NCI-H1105 treated with DMSO at 0.1 percent for 48 hours (cell line): Measurements from ENCODE around the gene IP6K3.

Experiments used
- DNase-seq: peaks from one replicate; lab custom pipeline; 2025; lab: John Stamatoyannopoulos, UW

IP6K3 gene

DNA sequence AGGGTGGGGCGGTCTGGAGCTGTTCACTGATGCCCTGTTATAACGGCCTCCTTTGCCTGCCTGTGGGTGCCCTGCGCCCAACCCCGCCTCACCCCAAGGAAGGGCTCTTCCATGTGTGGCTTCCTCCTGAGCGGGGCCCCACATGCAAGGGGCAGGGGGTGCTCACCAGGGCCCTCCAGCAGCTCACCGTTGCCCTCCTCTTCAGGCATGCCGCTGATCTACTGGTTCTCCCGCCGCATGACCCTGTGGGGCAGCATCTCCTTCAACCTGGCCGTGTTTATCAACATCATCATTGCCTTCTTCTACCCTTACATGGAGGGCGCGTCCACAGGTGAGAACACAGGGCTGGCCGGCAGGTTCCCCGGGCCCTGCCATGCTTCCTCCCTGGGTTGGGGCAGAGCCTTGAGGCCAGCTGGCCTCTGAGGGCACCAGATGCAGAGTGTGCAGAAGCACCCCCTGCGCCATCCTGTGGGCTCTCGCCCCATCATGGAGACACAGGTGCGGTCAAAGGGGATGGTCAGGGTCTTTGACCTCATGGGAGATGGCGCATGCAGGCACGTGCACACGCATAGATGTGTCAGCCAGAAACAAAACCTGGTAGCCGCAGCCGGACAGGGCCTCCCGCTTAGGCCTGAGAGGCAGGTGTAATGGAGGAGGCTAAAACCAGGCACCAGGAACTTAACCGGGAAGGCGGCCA lies 58.1 kb downstream of the IP6K3 start:
- no peak for DNase-seq

DNA sequence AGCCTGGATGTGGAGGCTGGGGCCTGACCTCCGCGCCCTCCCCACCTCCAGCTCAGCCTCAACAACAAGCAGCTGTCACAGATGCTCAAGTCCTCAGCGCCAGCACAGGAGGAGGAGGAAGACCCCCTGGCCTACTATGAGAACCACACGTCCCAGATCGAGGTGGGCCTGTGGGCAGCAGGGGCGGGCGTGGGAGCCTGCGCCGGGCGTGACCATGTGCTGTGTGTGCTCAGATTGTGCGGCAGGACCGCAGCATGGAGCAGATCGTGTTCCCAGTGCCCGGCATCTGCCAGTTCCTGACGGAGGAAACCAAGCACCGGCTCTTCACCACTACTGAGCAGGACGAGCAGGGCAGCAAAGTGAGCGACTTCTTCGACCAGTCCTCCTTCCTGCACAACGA lies 58.7 kb downstream of the IP6K3 start:
- no peak for DNase-seq

DNA sequence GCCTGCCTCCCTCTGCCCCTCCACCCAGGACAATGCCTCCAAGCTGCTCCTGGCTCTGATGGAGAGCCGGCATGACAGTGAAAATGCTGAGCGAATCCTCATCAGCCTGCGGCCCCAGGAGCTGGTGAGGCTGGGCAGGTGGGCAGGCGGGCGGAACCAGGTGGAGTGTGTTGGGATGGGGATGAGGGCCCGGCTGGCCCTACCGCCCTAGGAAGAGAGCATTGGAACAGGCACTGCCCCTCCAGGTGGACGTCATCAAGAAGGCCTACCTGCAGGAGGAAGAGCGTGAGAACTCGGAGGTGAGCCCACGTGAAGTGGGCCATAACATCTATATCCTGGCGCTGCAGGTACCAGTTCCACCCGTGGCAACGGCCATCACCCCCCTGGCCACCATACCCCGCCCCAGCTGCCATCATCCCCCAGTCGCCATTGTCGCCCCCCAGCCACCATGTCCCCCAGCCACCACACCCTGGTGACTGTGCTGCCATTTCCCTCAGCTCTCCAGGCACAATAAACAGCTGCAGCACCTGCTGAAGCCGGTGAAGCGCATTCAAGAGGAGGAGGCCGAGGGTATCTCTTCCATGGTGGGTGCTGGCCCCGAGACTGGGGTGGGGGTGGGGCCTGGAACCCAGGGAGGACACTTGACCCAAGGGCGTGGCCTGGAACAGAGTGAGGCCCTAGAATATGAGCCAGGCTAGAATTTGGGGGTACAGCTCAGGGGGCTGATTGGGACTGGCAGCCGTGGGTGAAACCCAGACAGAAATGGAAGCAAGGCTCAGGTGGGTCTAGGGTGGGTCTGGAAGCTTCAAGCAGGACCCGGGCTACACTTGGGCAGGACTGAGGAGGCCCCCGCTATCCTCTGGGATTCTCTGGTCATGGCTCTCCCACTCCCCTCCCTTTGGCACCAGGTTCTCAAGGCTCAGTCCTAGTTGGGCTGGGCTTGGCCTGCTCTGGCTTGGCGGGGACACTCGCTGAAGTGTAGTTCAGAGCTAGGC lies 59.4 kb downstream of the IP6K3 start:
- no peak for DNase-seq

DNA sequence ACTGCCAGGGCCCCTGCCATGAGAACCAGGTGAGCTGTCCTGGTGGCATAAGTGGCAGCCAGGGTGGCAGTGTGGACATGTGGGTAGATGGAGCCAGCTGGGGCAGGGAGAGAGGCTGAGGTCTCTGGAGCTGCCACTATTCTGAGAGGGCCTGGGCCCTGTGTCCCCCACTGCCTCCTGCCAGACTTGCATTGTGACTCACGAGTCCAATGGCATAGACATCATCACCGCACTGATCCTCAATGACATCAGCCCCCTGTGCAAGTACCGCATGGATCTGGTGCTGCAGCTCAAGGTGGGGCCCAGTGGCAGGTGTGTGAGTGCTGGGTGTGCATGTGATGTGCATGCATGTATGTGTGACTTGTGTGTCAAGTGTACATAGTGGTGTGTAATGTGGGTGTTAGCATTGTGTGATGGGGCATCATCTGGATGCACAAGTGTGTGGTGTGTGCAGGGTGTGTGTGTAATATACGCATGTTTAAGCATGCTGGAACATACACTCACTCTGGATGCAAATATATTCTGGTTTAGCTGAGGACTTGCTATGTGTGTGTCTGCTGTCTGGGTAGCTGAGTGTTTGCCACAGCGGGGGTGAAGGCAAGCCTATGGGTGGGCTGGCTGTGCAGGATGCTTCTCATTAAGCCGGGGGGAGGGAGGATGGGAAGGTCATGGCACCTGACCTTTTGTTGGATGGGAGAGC lies 60.3 kb downstream of the IP6K3 start:
- DNase-seq: no peak

DNA sequence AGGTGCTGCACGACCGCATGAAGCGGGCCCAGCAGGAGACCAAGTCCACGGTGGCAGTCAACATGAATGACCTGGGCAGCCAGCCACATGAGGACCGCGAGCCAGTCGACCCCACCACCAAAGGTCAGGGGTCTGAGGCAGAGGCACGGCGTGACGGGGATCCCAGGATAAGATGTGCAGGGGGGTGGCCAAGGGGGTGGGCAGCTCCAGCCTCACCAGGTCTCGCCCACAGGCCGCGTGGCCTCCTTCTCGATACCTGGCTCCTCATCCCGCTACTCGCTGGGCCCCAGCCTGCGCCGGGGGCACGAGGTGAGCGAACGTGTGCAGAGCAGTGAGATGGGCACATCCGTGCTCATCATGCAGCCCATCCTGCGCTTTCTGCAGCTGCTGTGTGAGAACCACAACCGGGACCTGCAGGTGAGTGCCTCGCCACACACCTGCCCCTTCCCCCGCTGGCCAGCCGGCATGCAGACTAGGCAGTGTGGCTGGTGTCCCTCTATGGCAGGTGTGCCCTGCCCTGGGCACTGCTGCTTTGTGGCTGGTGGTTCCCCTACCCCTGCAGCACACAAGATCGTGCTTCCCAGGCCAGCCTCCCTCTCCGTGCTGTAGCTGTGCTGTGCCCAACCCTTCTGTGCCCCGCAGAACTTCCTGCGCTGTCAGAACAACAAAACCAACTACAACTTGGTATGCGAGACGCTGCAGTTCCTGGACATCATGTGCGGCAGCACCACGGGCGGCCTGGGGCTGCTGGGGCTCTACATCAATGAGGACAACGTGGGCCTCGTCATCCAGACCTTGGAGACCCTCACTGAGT lies 61.1 kb downstream of the IP6K3 start:
- DNase-seq: no peak

DNA sequence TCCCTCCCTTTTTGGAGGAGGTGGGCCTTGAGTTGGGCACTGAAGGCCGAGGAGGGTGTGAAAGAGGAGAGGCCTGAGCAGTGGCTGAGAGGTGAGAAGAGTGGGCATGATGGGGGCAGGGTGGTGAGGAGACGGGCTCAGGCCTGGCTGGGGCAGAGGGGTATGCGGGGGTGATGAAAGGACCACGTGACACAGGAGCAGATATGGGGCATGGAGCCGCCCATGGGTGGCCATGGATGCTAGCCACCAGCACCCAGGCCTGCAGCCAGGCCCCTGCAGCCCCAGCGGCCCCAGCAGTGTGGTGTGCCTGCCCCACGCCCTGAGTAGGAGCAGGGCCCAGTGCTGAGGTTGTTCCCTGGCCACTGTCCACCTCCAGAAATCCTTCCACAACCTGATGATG lies 61.7 kb downstream of the IP6K3 start:
- DNase-seq: no peak

DNA sequence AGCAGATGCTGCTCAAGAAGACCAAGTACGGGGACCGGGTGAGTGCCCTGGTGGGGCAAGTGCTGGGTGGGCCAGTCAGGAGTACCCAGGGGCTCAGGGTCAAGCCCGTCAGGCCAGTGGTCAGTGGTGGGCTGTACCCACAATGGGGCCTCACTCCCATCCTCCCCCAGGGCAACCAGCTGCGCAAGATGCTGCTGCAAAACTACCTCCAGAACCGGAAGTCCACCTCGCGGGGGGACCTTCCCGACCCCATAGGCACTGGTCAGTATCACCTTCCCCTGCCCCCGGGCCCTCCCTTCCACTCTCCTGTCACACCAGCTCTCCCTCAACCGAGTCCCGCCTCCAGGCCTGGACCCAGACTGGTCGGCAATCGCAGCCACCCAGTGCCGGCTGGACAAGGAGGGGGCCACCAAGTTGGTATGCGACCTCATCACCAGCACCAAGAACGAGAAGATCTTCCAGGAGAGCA lies 62.2 kb downstream of the IP6K3 start:
- no peak for DNase-seq

DNA sequence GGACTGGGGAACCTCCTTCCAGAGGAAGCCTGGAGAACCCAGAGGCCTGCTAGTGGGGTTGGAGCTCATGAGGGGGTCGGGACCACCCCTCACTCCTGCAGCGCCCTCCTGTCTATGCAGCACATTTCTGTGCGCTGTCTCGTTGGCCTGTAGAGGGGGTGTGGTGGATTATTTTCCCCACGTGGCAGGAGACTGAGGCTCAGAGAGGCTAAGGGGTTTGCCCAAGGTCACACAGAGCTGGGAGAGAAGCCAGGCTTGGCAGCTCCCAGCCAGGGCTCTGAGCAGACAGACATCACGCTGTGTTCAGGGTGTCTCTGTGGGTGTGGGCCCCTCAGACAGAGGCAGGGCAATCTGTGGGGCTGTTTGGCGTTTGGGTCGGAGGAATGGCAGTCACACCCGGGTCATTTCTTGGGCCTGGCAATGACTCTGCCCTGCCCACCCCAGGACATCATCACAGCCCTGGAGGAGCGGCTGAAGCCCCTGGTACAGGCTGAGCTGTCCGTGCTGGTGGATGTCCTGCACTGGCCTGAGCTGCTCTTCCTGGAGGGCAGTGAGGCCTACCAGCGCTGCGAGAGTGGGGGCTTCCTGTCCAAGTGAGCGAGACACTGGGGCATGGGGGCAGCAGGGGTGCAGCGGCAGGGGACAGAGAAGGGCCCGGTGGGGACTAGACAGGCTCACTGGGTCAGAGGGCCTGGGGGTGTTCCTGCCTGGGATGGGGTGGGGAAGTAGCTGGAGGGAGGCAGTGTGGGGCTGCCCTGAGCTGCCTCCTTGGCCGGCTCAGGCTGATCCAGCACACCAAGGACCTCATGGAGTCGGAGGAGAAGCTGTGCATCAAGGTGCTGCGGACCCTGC lies 62.9 kb downstream of the IP6K3 start:
- DNase-seq: no peak

DNA sequence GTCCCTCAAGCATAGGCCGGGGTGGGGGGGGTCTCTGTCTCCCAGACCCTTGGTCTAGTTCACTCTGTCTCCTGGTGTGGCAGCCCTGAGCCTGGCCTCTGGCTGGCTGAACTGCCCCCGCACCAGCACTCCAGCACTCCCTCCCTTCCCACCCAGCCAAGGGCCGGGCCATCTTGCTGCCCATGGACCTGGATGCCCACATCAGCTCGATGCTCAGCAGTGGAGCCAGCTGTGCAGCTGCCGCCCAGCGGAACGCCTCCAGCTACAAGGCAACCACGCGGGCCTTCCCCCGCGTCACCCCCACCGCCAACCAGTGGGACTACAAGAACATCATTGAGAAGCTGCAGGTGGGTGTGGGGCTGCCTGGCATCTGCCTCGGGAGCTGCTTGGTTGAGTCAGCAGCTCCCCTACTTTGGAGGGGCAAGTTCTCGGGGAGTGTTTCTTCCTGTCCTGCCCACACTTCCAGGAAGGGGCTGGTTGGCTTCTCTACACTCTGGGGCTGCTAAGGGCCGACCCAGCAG lies 63.6 kb downstream of the IP6K3 start:
- DNase-seq: no peak

DNA sequence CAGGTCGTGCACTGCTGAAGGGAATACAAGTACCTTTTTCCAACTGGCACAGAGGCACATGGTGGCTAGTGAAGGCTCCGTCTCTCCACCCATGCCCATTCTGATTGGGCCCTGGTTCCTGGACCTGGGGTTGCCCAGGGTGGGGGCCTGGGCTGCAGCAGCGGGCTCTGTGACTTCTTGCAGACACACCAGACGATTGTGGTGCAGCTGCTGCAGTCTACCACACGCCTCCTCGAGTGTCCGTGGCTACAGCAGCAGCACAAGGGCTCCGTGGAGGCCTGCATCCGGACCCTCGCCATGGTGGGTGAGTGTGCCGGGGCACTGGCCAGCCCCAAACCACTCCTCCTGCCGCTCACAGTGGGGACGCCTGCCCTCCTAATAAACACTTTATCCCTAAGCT lies 64.4 kb downstream of the IP6K3 start:
- DNase-seq: no peak

DNA sequence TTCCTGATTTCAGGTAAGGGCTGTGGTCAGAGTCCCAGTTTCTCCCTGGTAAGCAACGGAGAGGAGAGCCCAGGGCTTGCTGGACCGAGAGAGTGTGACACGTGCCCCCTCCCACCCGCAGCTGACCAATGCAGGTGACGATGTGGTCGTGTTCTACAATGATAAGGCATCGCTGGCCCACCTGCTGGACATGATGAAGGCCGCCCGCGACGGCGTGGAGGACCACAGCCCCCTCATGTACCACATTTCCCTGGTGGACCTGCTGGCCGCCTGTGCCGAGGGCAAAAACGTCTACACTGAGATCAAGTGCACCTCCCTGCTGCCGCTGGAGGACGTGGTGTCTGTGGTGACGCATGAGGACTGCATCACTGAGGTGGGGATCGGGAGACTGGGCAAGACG lies 66.9 kb downstream of the IP6K3 start:
- no peak for DNase-seq

DNA sequence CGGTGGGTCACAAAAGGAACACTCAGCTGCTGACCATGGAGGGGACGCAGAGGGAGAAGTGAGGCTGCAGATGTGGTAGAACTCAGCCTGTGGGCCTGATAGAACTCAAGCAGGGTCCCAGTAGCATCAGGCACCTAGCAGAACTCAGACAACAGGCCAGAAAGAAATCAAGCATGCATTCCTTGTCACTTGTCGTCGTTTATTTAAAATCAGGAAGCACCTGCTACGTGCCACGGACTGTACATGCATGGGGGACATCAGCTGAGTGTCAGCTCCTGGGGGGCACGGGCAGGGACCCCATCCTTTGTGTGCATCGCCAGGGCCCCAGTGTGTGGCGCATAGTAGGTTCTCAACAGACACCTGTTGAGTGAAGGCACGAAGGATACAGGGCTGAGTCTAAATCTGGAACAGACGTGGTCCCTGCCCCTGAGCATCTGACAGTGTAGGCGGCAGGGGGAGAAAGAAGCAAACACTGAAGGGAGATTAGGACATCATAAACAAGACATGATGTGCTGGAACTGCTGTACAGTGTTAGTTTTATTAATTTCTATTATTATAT lies 67.7 kb downstream of the IP6K3 start:
- DNase-seq: no peak

DNA sequence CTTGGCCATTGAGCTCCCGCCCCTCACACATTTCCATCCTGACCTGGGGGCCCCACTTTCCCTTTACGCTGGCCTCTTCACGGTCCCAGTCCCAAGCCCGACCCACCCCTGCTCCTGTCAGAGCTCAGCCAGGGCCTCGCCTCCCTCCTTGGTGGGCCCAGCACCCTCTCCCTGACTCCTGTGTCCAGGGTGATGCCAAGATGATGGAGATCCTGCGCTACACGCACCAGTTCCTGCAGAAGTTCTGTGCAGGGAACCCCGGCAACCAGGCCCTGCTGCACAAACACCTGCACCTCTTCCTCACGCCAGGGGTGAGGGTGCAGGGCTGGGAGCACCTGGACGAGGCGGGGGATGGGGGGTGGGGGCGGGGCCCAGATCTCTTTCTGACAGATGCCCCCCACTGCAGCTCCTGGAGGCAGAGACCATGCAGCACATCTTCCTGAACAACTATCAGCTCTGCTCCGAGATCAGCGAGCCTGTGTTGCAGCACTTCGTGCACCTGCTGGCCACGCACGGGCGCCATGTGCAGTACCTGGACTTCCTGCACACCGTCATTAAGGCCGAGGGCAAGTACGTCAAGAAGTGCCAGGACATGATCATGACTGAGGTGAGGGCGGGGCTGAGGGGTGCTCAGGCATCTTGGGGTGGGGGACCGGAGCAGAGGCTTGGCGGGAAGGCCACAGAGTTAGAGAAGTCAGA lies 68.3 kb downstream of the IP6K3 start:
- DNase-seq: no peak

DNA sequence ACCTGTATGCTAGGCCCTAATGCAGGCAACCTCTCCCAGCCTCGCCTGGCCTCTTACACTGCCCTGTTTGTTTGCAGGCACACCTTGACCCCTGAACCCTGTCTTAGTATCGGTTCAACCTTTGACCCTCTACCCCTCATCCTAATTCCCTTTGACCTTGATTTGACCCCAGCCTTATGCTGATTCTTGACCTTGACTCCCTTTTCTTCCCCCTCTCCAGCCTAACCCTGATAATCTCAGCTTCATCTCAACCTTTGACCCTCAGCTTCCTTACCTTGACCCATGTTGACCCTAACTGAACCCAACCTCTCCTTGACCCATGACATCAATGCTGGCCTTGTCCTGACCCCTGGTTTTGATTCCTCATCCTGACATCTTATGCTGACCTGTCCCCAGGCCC lies 69.0 kb downstream of the IP6K3 start:
- DNase-seq: no peak

DNA sequence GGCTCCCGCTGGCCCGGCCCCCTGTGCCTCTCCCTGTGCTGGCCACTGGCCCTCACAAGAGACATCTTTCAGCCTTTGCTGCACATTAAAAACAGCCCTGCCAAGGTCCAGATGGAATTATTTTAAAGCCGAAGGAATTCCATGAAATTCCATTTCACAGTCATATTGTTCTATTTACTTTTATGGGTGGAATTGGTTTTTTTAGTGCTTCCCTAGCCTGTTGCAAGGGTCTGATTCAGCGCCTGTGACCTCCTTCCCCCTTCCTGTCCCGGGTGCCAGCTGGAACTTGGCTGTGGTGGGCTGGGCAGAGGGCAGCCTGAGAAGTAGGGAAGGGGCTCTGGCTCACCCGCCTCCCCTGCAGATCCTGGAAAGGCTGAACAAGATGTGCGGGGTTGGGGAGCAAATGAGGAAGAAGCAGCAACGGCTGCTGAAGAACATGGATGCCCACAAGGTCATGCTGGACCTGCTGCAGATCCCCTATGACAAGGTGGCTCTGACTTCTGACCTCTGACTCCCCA lies 69.5 kb downstream of the IP6K3 start:
- no peak for DNase-seq

DNA sequence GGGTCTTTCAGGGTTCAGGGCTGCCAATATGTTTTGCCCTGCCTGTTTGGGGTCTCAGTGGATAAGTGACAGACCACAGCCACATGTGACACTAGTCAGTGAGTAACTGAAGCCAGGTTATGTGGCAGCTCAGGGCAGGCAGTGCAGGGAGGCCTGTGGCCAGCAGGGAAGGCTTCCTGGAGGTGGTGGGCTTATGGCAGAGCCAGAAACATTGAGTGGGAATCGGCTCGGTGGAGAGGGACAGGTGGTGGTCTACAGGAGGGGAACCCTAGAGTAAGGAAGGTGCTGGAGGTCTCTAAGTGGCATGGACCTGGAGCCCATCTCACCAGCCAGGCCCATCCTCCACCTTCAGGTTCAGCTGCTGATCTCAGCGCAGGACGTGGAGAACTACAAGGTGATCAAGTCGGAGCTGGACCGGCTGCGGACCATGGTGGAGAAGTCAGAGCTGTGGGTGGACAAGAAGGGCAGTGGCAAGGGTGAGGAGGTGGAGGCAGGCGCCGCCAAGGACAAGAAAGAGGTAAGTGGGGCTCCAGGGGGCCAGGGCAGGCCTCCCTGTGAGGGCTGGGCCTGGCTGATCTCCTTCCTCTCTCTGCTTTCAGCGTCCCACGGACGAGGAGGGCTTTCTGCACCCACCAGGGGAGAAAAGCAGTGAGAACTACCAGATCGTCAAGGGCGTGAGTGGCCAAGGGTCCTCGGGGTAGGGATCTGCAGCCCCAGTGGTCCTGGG lies 70.1 kb downstream of the IP6K3 start:
- no peak for DNase-seq

DNA sequence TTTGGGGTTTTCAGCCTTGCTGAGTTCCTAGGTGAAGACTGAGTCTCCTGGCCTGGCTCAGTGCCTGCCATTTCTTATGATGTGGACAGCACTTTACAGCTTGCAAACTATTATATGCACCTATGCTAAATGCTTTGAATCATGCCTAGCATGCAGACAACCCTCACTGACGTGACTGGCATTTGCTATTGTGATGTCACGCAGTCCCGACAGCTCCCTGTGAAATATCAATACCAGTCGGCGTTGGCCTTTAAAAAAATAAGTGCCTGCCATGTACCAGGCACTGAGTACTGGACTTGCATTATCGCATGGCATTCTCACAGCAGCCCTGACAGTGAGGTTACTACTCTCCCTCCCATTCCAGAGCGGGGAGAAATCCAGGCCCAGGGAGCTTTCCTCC lies 70.7 kb downstream of the IP6K3 start:
- DNase-seq: no peak

DNA sequence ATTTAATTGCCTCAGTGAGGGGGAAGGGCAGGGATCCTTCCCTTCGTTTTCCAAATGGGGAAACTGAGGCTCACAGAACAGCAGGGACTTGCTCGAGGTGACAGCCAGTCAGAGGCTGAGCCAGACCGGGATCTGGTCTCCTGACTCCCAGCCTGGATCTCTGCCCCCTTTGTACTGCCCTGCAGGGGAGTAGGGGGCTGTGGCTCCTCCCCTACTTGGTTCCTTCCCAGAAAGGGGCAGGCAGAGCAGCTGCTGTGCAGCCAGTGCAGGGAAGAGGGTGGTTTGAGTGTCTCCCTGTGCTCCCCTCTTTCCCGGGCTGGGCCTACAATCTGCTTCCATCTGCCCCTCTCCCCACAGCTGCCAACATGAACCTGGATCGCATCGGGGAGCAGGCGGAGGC lies 72.9 kb downstream of the IP6K3 start:
- no peak for DNase-seq

DNA sequence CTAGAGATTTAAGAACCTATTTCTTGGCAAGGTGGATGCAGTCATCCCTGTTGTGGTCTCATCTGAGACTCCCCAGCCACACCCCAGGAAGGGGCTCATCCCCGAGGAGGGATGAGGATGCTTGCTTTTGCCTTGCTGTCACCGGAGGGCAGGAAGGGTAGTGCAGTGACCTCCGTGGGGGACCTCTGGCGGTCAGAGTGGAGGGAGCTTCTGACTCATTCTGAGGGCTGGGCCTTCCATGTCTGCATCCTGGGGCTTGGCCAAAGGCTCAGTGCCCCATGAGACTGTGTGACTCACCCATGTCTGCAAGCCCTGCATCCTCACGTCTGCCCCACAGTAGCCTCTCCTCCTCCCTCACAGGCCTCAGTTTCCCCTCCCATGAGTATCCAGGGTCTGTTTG lies 73.9 kb downstream of the IP6K3 start:
- no peak for DNase-seq
